NCI-H2227 (cell line): ENCODE data around the gene PSPC1.
"Not testable (repeated sequence)": the region's sequence is repeated elsewhere in the genome, so short reads cannot be mapped to it uniquely, and the experiment has no call there.

ENCODE experiments used
- DNase-seq: peaks from one replicate; lab custom pipeline; 2025; ENCODE audit not compliant: unreplicated experiment; lab: John Stamatoyannopoulos, UW

The PSPC1 gene

GRCh38 chr13:19782727-19783682 lies at the start of gene PSPC1:
Gene PSPC1 (minus strand): TSS chr13:19782945. CDS start chr13:19782757, 188 bp downstream.
- DNase-seq, result peak; percentile 95

- DNase-seq, result no peak
Observed at GRCh38 chr13:19822673-19823072, 39.9 kb upstream of the PSPC1 start.

GRCh38 chr13:19818223-19818842 lies 35.6 kb upstream of the PSPC1 start:
- DNase-seq, result no peak

- DNase-seq, result no peak
Observed at GRCh38 chr13:19817510-19818158, 34.9 kb upstream of the PSPC1 start.

GRCh38 chr13:19817106-19817505 lies 34.4 kb upstream of the PSPC1 start:
- no peak for DNase-seq

- DNase-seq, result not testable (repeated sequence)
Observed at GRCh38 chr13:19815842-19816241, 33.1 kb upstream of the PSPC1 start.

GRCh38 chr13:19810996-19811881 lies 28.5 kb upstream of the PSPC1 start:
- DNase-seq, result no peak

GRCh38 chr13:19810151-19810550 lies 27.4 kb upstream of the PSPC1 start:
- DNase-seq, result no peak

GRCh38 chr13:19805765-19806164 lies 23.0 kb upstream of the PSPC1 start:
- DNase-seq, result no peak

- no peak for DNase-seq
Observed at GRCh38 chr13:19795956-19796355, 13.2 kb upstream of the PSPC1 start.

GRCh38 chr13:19794631-19795030 lies 11.9 kb upstream of the PSPC1 start:
- DNase-seq, result no peak

GRCh38 chr13:19791953-19792537 lies 9.3 kb upstream of the PSPC1 start:
- DNase-seq, result no peak

GRCh38 chr13:19782049-19782726 lies 557 bp downstream of the PSPC1 start:
- DNase-seq, result peak; percentile 51

GRCh38 chr13:19781526-19781925 lies 1.2 kb downstream of the PSPC1 start:
- DNase-seq, result no peak

GRCh38 chr13:19780753-19781418 lies 1.9 kb downstream of the PSPC1 start:
- DNase-seq, result not testable (repeated sequence)

GRCh38 chr13:19772306-19772705 lies 10.4 kb downstream of the PSPC1 start:
- DNase-seq, result no peak

GRCh38 chr13:19769854-19770253 lies 12.9 kb downstream of the PSPC1 start:
- no peak for DNase-seq

- DNase-seq, result no peak
Observed at GRCh38 chr13:19767966-19768365, 14.8 kb downstream of the PSPC1 start.

- DNase-seq, result no peak
Observed at GRCh38 chr13:19766591-19766990, 16.2 kb downstream of the PSPC1 start.
